Measurements from ENCODE around the gene CFAP65. TPM values are rescaled to one million over a fixed set of nuclear protein-coding genes. Genes with fewer than 3 reads are reported as not detected.

Gene CFAP65
- total RNA-seq, 1 experiment from 2014 or later = 0.44 TPM

DNA sequence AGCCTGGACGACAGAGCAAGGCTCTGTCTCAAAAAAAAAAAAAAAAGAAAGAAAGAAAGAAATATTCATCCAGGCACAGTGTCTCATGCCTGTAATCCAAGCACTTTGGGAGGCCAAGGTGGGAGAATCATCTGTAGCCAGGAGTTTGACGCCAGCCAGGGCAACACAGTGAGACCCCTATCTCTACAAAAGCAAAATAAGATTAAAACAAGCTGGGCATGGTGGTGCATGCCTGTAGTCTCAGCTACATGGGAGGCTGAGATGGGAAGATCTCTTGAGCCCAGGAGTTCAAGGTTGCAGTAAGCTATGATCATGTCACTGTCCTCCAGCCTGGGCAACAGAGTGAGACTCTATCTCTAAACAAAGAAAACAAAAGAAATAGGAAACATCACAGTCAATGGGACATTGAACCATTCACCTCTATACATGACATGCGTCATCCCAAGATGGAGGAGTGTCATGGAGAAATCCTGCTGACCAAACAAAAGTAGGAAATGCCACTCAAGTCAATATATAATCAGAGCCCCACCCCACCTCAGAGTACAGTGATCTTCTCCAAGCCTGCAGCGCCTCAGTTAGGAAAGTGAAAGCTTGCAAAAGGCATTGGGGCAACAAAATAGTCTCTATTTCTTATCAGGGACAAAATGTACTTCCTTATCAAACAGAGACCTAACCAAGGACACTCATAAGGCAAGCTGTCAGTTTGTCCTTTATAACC lies 66.1 kb downstream of the CFAP65 start:
- TF ChIP-seq, protein P1, sequence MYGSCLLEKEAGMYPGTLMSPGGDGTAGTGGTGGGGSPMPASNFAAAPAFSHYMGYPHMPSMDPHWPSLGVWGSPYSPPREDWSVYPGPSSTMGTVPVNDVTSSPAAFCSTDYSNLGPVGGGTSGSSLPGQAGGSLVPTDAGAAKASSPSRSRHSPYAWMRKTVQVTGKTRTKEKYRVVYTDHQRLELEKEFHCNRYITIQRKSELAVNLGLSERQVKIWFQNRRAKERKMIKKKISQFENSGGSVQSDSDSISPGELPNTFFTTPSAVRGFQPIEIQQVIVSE (CRISPR knock-in tag; IDR thresholded peaks at IDR 0.05; ENCODE audit: borderline replicate concordance) = no peak
- TF ChIP-seq, protein P2, sequence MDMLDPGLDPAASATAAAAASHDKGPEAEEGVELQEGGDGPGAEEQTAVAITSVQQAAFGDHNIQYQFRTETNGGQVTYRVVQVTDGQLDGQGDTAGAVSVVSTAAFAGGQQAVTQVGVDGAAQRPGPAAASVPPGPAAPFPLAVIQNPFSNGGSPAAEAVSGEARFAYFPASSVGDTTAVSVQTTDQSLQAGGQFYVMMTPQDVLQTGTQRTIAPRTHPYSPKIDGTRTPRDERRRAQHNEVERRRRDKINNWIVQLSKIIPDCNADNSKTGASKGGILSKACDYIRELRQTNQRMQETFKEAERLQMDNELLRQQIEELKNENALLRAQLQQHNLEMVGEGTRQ (CRISPR knock-in tag; IDR thresholded peaks at IDR 0.05) = no peak
- TF ChIP-seq KAT7 (CRISPR knock-in tag; IDR thresholded peaks at IDR 0.05; ENCODE audit: borderline replicate concordance) = no peak
- no peak for TF ChIP-seq TEAD1 (CRISPR knock-in tag; IDR thresholded peaks at IDR 0.05)
- TF ChIP-seq NR1H2 (CRISPR knock-in tag; IDR thresholded peaks at IDR 0.05) = no peak
- TF ChIP-seq, protein P3, sequence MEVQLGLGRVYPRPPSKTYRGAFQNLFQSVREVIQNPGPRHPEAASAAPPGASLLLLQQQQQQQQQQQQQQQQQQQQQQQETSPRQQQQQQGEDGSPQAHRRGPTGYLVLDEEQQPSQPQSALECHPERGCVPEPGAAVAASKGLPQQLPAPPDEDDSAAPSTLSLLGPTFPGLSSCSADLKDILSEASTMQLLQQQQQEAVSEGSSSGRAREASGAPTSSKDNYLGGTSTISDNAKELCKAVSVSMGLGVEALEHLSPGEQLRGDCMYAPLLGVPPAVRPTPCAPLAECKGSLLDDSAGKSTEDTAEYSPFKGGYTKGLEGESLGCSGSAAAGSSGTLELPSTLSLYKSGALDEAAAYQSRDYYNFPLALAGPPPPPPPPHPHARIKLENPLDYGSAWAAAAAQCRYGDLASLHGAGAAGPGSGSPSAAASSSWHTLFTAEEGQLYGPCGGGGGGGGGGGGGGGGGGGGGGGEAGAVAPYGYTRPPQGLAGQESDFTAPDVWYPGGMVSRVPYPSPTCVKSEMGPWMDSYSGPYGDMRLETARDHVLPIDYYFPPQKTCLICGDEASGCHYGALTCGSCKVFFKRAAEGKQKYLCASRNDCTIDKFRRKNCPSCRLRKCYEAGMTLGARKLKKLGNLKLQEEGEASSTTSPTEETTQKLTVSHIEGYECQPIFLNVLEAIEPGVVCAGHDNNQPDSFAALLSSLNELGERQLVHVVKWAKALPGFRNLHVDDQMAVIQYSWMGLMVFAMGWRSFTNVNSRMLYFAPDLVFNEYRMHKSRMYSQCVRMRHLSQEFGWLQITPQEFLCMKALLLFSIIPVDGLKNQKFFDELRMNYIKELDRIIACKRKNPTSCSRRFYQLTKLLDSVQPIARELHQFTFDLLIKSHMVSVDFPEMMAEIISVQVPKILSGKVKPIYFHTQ (CRISPR knock-in tag; IDR thresholded peaks at IDR 0.05) = no peak
- TF ChIP-seq, protein P4, sequence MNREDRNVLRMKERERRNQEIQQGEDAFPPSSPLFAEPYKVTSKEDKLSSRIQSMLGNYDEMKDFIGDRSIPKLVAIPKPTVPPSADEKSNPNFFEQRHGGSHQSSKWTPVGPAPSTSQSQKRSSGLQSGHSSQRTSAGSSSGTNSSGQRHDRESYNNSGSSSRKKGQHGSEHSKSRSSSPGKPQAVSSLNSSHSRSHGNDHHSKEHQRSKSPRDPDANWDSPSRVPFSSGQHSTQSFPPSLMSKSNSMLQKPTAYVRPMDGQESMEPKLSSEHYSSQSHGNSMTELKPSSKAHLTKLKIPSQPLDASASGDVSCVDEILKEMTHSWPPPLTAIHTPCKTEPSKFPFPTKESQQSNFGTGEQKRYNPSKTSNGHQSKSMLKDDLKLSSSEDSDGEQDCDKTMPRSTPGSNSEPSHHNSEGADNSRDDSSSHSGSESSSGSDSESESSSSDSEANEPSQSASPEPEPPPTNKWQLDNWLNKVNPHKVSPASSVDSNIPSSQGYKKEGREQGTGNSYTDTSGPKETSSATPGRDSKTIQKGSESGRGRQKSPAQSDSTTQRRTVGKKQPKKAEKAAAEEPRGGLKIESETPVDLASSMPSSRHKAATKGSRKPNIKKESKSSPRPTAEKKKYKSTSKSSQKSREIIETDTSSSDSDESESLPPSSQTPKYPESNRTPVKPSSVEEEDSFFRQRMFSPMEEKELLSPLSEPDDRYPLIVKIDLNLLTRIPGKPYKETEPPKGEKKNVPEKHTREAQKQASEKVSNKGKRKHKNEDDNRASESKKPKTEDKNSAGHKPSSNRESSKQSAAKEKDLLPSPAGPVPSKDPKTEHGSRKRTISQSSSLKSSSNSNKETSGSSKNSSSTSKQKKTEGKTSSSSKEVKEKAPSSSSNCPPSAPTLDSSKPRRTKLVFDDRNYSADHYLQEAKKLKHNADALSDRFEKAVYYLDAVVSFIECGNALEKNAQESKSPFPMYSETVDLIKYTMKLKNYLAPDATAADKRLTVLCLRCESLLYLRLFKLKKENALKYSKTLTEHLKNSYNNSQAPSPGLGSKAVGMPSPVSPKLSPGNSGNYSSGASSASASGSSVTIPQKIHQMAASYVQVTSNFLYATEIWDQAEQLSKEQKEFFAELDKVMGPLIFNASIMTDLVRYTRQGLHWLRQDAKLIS (CRISPR knock-in tag; IDR thresholded peaks at IDR 0.05; ENCODE audit: borderline replicate concordance) = no peak
- TF ChIP-seq RELA (CRISPR knock-in tag; IDR thresholded peaks at IDR 0.05; ENCODE audit: borderline replicate concordance) = no peak
- TF ChIP-seq RORB (CRISPR knock-in tag; IDR thresholded peaks at IDR 0.05) = no peak
- no peak for TF ChIP-seq ZNF671 (CRISPR knock-in tag; IDR thresholded peaks at IDR 0.05)
- no peak for TF ChIP-seq SOX15 (CRISPR knock-in tag; IDR thresholded peaks at IDR 0.05)
- TF ChIP-seq GABPB1 (CRISPR knock-in tag; IDR thresholded peaks at IDR 0.05) = no peak
- TF ChIP-seq GTF2I (CRISPR knock-in tag; conservative IDR thresholded peaks at IDR 0.05) = no peak
- TF ChIP-seq ZNF263 (CRISPR knock-in tag; IDR thresholded peaks at IDR 0.05; ENCODE audit: low read depth) = no peak
- TF ChIP-seq, protein P5, sequence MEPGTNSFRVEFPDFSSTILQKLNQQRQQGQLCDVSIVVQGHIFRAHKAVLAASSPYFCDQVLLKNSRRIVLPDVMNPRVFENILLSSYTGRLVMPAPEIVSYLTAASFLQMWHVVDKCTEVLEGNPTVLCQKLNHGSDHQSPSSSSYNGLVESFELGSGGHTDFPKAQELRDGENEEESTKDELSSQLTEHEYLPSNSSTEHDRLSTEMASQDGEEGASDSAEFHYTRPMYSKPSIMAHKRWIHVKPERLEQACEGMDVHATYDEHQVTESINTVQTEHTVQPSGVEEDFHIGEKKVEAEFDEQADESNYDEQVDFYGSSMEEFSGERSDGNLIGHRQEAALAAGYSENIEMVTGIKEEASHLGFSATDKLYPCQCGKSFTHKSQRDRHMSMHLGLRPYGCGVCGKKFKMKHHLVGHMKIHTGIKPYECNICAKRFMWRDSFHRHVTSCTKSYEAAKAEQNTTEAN (CRISPR knock-in tag; IDR thresholded peaks at IDR 0.05) = no peak
- TF ChIP-seq, protein P6, sequence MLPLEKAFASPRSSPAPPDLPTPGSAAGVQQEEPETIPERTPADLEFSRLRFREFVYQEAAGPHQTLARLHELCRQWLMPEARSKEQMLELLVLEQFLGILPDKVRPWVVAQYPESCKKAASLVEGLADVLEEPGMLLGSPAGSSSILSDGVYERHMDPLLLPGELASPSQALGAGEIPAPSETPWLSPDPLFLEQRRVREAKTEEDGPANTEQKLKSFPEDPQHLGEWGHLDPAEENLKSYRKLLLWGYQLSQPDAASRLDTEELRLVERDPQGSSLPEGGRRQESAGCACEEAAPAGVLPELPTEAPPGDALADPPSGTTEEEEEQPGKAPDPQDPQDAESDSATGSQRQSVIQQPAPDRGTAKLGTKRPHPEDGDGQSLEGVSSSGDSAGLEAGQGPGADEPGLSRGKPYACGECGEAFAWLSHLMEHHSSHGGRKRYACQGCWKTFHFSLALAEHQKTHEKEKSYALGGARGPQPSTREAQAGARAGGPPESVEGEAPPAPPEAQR (CRISPR knock-in tag; IDR thresholded peaks at IDR 0.05) = no peak
- no peak for TF ChIP-seq ZNF232 (CRISPR knock-in tag; IDR thresholded peaks at IDR 0.05)
- Mint-ChIP-seq H3K9me3 (no peaks in the 10 kb centered on the region), H3K27ac (no peak overlapping the region), H3K36me3 (no peaks in the 10 kb centered on the region), H3K27me3 (ENCODE audit: low read depth) (peaks cover 85% of the 10 kb centered on the region), H3K4me1 (peaks cover 6% of the 10 kb centered on the region), H3K4me3 (no peak overlapping the region)
- DNase-seq (ENCODE audit: low spot score) = no peak
- ChIA-PET CTCF (interaction anchor here (0.7 to 1.8 kb wide), 4 partner anchors 15 to 77 kb away, joined by 3 to 5 read pairs (median 4); partner anchors contain the start of gene CDK5R2), POLR2A (no interaction called here)
- ATAC-seq = no peak
